GM12875 (cell line): ENCODE measurements around the gene HDAC10.

Source experiments
- H3K4me3 ChIP-seq: one replicate; pipeline ENCODE4 v1.5.1; 2011; ENCODE audit warnings: low read depth, low read length, control low read depth
- TF ChIP-seq, protein P1 (sequence below): IDR thresholded peaks from 2 replicates; pipeline ENCODE4 v1.5.1; 2011; ENCODE audit warnings: low read depth, mild to moderate bottlenecking, control low read depth, inconsistent platforms, low read length, moderate library complexity, borderline replicate concordance; ENCODE audit not compliant: insufficient read depth

Gene HDAC10

DNA sequence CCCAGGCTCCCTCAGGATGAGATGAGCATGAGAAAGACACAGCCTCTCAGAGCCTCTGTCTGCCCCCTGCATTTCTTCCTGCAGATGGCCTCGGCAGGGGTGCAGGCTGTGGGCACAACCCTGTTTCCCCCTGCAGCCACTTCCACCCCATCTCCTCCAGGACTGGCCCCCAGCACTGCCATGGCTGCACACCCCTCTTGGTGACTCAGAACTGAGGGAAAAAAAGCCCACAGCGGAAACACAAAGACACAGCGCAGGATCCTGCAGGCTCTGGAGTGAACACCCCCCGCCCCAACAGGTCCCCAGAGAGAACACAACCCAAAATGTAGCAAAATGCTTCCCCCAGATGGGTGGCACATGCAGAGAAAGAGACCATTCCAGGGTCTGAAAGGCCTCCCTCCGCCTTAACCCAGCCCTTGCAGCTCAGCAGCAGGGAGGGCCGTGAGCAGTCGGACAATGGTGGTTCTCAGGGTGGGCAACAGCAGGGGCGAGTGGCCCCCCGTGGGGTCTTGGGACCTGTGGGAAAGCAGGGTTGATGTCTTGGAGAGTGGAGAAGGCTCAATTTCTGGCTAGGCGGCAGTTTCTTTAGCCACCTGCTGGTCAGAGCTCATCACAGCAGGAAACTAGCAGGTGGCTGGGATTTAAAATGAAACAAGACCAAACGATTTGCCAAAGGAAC is 14.2 kb downstream of the HDAC10 start:
- H3K4me3 ChIP-seq = no peak overlapping the region
- TF ChIP-seq, protein P1, sequence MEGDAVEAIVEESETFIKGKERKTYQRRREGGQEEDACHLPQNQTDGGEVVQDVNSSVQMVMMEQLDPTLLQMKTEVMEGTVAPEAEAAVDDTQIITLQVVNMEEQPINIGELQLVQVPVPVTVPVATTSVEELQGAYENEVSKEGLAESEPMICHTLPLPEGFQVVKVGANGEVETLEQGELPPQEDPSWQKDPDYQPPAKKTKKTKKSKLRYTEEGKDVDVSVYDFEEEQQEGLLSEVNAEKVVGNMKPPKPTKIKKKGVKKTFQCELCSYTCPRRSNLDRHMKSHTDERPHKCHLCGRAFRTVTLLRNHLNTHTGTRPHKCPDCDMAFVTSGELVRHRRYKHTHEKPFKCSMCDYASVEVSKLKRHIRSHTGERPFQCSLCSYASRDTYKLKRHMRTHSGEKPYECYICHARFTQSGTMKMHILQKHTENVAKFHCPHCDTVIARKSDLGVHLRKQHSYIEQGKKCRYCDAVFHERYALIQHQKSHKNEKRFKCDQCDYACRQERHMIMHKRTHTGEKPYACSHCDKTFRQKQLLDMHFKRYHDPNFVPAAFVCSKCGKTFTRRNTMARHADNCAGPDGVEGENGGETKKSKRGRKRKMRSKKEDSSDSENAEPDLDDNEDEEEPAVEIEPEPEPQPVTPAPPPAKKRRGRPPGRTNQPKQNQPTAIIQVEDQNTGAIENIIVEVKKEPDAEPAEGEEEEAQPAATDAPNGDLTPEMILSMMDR = peak; percentile 67; the same call in 1 of the 2 replicates

- TF ChIP-seq, protein P1 = no peak
- H3K4me3 ChIP-seq = no peak overlapping the region
Measured at GRCh38 chr22:50233223-50233622, 17.8 kb downstream of the HDAC10 start.

DNA sequence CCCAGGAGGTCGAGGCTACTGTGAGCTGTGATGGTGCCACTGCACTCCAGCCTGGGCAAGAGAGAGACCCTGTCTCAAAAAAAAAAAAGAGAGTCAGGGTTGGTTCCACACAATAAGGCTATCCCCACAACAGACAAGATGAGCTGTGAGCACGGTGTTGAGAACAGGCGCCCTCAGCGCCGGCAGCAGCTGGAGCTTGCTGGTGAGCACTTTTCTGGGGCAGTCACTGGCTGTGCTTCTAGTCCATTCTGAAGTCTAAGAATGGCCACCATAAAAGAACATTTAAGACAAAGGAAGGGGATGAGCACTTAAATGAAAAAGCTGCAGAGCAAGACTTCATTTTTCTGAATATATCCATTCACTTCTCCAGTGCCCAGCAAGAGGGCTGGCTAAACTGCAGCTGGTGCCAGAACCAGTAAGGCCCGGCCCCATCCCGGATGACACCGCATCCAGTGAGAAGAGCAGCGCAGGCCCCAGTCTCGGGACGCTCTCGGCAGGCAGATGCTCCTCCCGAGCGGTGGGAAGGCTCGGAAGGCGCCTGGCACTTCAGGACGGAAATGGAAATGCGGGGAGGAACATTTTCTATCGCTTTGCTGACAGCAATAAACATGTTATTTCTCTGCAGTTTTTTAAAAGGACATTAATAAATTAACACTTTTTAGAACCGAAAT is 18.4 kb downstream of the HDAC10 start:
- no peak overlapping the region for H3K4me3 ChIP-seq
- TF ChIP-seq, protein P1 = no peak

- no peak overlapping the region for H3K4me3 ChIP-seq
- TF ChIP-seq, protein P1 = no peak
Measured at GRCh38 chr22:50229370-50229769, 21.7 kb downstream of the HDAC10 start.

DNA sequence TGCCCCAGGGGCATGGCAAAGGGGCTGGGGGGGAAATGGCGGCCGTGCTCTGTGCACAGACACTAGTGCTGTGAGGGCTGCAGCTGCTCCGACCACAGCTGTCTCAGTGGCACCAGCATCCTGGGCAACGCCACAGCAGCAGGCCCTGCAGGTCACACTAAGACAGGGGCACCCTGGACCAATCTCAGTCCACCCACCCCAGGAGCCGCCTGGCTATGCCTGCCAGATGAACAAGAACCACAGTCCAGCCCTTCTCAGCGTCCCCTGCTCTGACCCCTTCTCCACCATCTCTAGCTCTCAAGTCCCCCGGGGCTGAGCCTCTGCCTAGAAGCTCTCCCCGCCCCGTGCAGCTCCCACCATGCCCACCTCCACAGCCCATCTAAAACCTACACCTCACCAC is 22.7 kb downstream of the HDAC10 start:
- H3K4me3 ChIP-seq = no peak overlapping the region
- TF ChIP-seq, protein P1 = no peak

GRCh38 chr22:50227579-50228215 is 23.4 kb downstream of the HDAC10 start:
- H3K4me3 ChIP-seq = no peak overlapping the region
- TF ChIP-seq, protein P1 = no peak

DNA sequence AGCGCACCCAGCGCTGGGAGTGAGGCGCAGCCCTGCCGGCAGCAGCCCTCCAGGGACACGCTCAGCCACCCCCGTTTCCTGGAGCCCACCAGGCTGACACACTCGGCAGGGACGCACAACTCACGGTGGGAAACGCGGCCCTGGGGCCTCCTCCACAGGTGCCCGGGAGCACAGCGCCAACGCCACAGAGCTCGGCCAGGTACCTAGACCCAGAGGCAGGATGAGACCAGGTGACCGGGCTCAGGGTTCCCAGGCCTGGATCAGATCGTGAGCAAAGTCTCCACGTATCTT is 24.2 kb downstream of the HDAC10 start:
- TF ChIP-seq, protein P1 = no peak

More for the DNA sequence above, 24.2 kb downstream of the HDAC10 start:
- no peak overlapping the region for H3K4me3 ChIP-seq
